ENCODE measurements around the gene TAC1. TPM values are rescaled to one million over a fixed set of nuclear protein-coding genes. Genes with fewer than 3 reads are reported as not detected.
"Not testable (repeated sequence)": the region's sequence is repeated elsewhere in the genome, so short reads cannot be mapped to it uniquely, and the experiment has no call there.

TAC1 gene
- total RNA-seq, 1 donor from 2014 or later, result not detected

DNA sequence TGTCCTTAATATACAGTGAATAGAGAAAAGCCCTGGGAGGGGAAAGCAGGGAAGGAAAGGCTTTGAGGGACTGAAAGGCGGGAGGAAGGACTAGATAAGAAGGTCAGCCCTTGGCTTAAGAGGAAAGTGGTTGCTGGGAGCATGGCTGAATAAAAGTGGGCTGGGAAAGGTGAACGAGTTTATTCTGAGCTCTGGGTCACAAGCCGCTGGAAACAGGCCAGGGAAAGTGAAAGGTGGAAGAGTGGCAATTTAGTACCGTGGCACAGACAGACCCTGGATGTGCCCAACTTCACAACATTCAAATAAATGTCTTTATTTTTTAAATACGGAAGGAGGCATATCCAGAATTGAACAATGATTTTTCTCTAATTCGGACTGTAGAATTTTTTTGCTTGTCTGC lies 39.7 kb downstream of the TAC1 start:
- Mint-ChIP-seq H3K27ac (no peak overlapping the region), H3K4me3 (ENCODE audit: low read depth) (no peak overlapping the region), H3K4me1 (ENCODE audit: low read depth) (no peaks in the 10 kb centered on the region), H3K9me3 (ENCODE audit: low read depth) (no peaks in the 10 kb centered on the region), H3K36me3 (ENCODE audit: insufficient read depth) (no peaks in the 10 kb centered on the region), H3K27me3 (peaks cover 6% of the 10 kb centered on the region)
- TF ChIP-seq, protein P1, sequence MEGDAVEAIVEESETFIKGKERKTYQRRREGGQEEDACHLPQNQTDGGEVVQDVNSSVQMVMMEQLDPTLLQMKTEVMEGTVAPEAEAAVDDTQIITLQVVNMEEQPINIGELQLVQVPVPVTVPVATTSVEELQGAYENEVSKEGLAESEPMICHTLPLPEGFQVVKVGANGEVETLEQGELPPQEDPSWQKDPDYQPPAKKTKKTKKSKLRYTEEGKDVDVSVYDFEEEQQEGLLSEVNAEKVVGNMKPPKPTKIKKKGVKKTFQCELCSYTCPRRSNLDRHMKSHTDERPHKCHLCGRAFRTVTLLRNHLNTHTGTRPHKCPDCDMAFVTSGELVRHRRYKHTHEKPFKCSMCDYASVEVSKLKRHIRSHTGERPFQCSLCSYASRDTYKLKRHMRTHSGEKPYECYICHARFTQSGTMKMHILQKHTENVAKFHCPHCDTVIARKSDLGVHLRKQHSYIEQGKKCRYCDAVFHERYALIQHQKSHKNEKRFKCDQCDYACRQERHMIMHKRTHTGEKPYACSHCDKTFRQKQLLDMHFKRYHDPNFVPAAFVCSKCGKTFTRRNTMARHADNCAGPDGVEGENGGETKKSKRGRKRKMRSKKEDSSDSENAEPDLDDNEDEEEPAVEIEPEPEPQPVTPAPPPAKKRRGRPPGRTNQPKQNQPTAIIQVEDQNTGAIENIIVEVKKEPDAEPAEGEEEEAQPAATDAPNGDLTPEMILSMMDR (IDR thresholded peaks at IDR 0.05; ENCODE audit: unreplicated experiment), result no peak
- DNase-seq (ENCODE audit: low spot score, unreplicated experiment), result no peak

- Mint-ChIP-seq H3K4me1 (ENCODE audit: low read depth) (no peaks in the 10 kb centered on the region), H3K27me3 (peaks cover 6% of the 10 kb centered on the region), H3K9me3 (ENCODE audit: low read depth) (no peaks in the 10 kb centered on the region), H3K4me3 (ENCODE audit: low read depth) (no peak overlapping the region), H3K27ac (no peak overlapping the region), H3K36me3 (ENCODE audit: insufficient read depth) (no peaks in the 10 kb centered on the region)
- DNase-seq (ENCODE audit: low spot score, unreplicated experiment), result no peak
- TF ChIP-seq, protein P1 (IDR thresholded peaks at IDR 0.05; ENCODE audit: unreplicated experiment), result no peak
These were observed 40.4 kb downstream of the TAC1 start for GRCh38 chr7:97772045-97772901.

GRCh38 chr7:97786398-97786797 lies 54.5 kb downstream of the TAC1 start:
- not testable (repeated sequence) for DNase-seq (ENCODE audit: low spot score, unreplicated experiment); H3K4me1 Mint-ChIP-seq (ENCODE audit: low read depth); H3K27me3 Mint-ChIP-seq; H3K27ac Mint-ChIP-seq; H3K4me3 Mint-ChIP-seq (ENCODE audit: low read depth); H3K36me3 Mint-ChIP-seq (ENCODE audit: insufficient read depth)
- H3K9me3 Mint-ChIP-seq (ENCODE audit: low read depth), result peaks cover 18% of the 10 kb centered on the region

Other genes with a start within 250 kb of the TAC1 start
- gene ASNS, start 140.3 kb downstream of the TAC1 start, total RNA-seq, result 104 and 116 TPM in 2 replicates

All from progenitor cell of endocrine pancreas (in vitro differentiated cells).